Trophoblast cell (in vitro differentiated cells and primary cell): ENCODE results near the gene MAVS.
"Not testable (repeated sequence)": the region's sequence is repeated elsewhere in the genome, so short reads cannot be mapped to it uniquely, and the experiment has no call there.

Experiments used
- DNase-seq, 2 donors: peaks; one replicate each; pipeline ENCODE4 v3.0.0-alpha.2; 2016
- H2AFZ ChIP-seq: 2 replicates; pipeline ENCODE4 v1.6.1; 2013; ENCODE audit warnings: low read length, moderate library complexity, mild to moderate bottlenecking; ENCODE audit not compliant: insufficient read depth, poor library complexity
- H2AK5ac ChIP-seq: 2 replicates; pipeline ENCODE4 v1.6.1; 2013; ENCODE audit warnings: mild to moderate bottlenecking, low read length
- H2BK120ac ChIP-seq: 2 replicates; pipeline ENCODE4 v1.6.1; 2013; ENCODE audit warnings: low read length, mild to moderate bottlenecking, moderate library complexity; ENCODE audit not compliant: insufficient read depth, poor library complexity
- H2BK12ac ChIP-seq: 2 replicates; pipeline ENCODE4 v1.6.1; 2013; ENCODE audit warnings: mild to moderate bottlenecking, low read length, moderate library complexity
- H2BK5ac ChIP-seq: 2 replicates; pipeline ENCODE4 v1.6.1; 2013; ENCODE audit warnings: low read length, low read depth, moderate library complexity, mild to moderate bottlenecking; ENCODE audit not compliant: poor library complexity
- H3K14ac ChIP-seq: 2 replicates; pipeline ENCODE4 v1.6.1; 2013; ENCODE audit warnings: mild to moderate bottlenecking, low read length
- H3K18ac ChIP-seq: 2 replicates; pipeline ENCODE4 v1.6.1; 2013; ENCODE audit warnings: mild to moderate bottlenecking, low read length
- H3K23ac ChIP-seq: 2 replicates; pipeline ENCODE4 v1.6.1; 2013; ENCODE audit warnings: low read length
- H3K27ac ChIP-seq: 2 replicates; pipeline ENCODE4 v1.5.1; 2013; ENCODE audit warnings: low read depth, mild to moderate bottlenecking, inconsistent platforms, low read length, moderate library complexity
- H3K27me3 ChIP-seq: 2 replicates; pipeline ENCODE4 v1.6.1; 2013; ENCODE audit warnings: inconsistent platforms, mild to moderate bottlenecking, low read length, moderate library complexity; ENCODE audit not compliant: insufficient read depth
- H3K36me3 ChIP-seq, 2 experiments: 1 replicate in 1 of 2; 2 replicates in 1 of 2; pipeline ENCODE4 v1.6.1; 2013; ENCODE audit warnings: low read length in 2 of 2, mild to moderate bottlenecking in 2 of 2, moderate library complexity in 1 of 2; ENCODE audit not compliant: insufficient read depth in 2 of 2, control insufficient read depth in 1 of 2
- H3K4ac ChIP-seq: 2 replicates; pipeline ENCODE4 v1.6.1; 2013; ENCODE audit warnings: low read depth, mild to moderate bottlenecking, low read length, moderate library complexity
- H3K4me1 ChIP-seq, 2 experiments: 1 replicate in 1 of 2; 2 replicates in 1 of 2; pipeline ENCODE4 v1.6.1; 2013; ENCODE audit warnings: low read length in 2 of 2, mild to moderate bottlenecking in 2 of 2, moderate library complexity in 1 of 2; ENCODE audit not compliant: insufficient read depth in 2 of 2, control insufficient read depth in 1 of 2
- H3K4me2 ChIP-seq: 2 replicates; pipeline ENCODE4 v1.6.1; 2013; ENCODE audit warnings: inconsistent platforms, mild to moderate bottlenecking, low read length, moderate library complexity
- H3K4me3 ChIP-seq: 2 replicates; pipeline ENCODE4 v1.5.1; 2013; ENCODE audit warnings: mild to moderate bottlenecking, low read depth, low read length, inconsistent platforms
- H3K79me1 ChIP-seq: one replicate; pipeline ENCODE4 v1.6.1; 2013; ENCODE audit warnings: low read length
- H3K79me2 ChIP-seq: 2 replicates; pipeline ENCODE4 v1.6.1; 2013; ENCODE audit warnings: low read length, mild to moderate bottlenecking; ENCODE audit not compliant: control insufficient read depth, insufficient read depth, poor library complexity
- H3K9ac ChIP-seq: 2 replicates; pipeline ENCODE4 v1.6.1; 2013; ENCODE audit warnings: mild to moderate bottlenecking, low read length
- H3K9me3 ChIP-seq: 2 replicates; pipeline ENCODE4 v1.6.1; 2013; ENCODE audit warnings: low read depth, mild to moderate bottlenecking, control low read depth, inconsistent platforms, low read length; ENCODE audit not compliant: insufficient read depth
- H4K12ac ChIP-seq: 2 replicates; pipeline ENCODE4 v1.6.1; 2013; ENCODE audit warnings: low read depth, mild to moderate bottlenecking, low read length, moderate library complexity
- H4K8ac ChIP-seq: 2 replicates; pipeline ENCODE4 v1.6.1; 2013; ENCODE audit warnings: low read depth, mild to moderate bottlenecking, low read length, moderate library complexity
- H4K91ac ChIP-seq: one replicate; pipeline ENCODE4 v1.6.1; 2013; ENCODE audit warnings: low read depth, mild to moderate bottlenecking, low read length, moderate library complexity
- WGBS: extraction: QIAGEN DNeasy Blood & Tissue Kit; methylation state at CpG from one replicate; pipeline ENCODE4 v1.1.7; 2013; ENCODE audit warnings: missing lambda C conversion rate; ENCODE audit not compliant: insufficient read length, insufficient coverage; ENCODE audit errors: extremely low coverage; 5-methylcytosine and 5-hydroxymethylcytosine counted together

The MAVS gene

GRCh38 chr20:3875378-3875974, 28.8 kb downstream of the MAVS start:
- Histone ChIP-seq H2AK5ac (no peak overlapping the region), H3K4me2 (no peak overlapping the region), H3K27me3 (no peaks in the 10 kb centered on the region), H3K18ac (no peak overlapping the region), H2BK12ac (no peak overlapping the region), H3K9me3 (peaks cover 2% of the 10 kb centered on the region), H3K27ac (no peak overlapping the region), H3K36me3 (peaks cover 11 to 23% of the 10 kb centered on the region in 2 experiments), H3K79me2 (no peaks in the 10 kb centered on the region), H3K9ac (no peak overlapping the region), H3K4ac (no peak overlapping the region), H4K91ac (no peak overlapping the region), H2BK5ac (no peak overlapping the region), H3K14ac (no peak overlapping the region), H3K23ac (no peak overlapping the region), H4K8ac (no peak overlapping the region), H3K4me1 (peaks cover 6 to 12% of the 10 kb centered on the region in 2 experiments), H2BK120ac (no peak overlapping the region), H3K79me1 (no peaks in the 10 kb centered on the region), H3K4me3 (no peak overlapping the region), H4K12ac (no peak overlapping the region), H2AFZ (no peak overlapping the region)
- WGBS = no CpG with 5 or more reads among the region's 9 CpGs
- DNase-seq = no peak

- Histone ChIP-seq H2AK5ac (no peak overlapping the region), H3K79me1 (no peaks in the 10 kb centered on the region), H3K18ac (no peak overlapping the region), H2BK120ac (no peak overlapping the region), H3K4me2 (no peak overlapping the region), H3K14ac (no peak overlapping the region), H3K9me3 (peaks cover 2% of the 10 kb centered on the region), H3K27me3 (no peaks in the 10 kb centered on the region), H3K36me3 (peaks cover 11 to 23% of the 10 kb centered on the region in 2 experiments), H2AFZ (no peak overlapping the region), H4K12ac (no peak overlapping the region), H4K91ac (no peak overlapping the region), H3K4me1 (peaks cover 6 to 11% of the 10 kb centered on the region in 2 experiments), H3K9ac (no peak overlapping the region), H2BK5ac (no peak overlapping the region), H3K79me2 (no peaks in the 10 kb centered on the region), H2BK12ac (no peak overlapping the region), H3K4me3 (no peak overlapping the region), H3K4ac (no peak overlapping the region), H4K8ac (no peak overlapping the region), H3K27ac (no peak overlapping the region), H3K23ac (no peak overlapping the region)
- WGBS = no CpG with 5 or more reads among the region's 1 CpG
- DNase-seq = no peak
Observed at GRCh38 chr20:3876000-3876399, 29.4 kb downstream of the MAVS start.

- no peak overlapping the region for H4K8ac ChIP-seq
- H2BK5ac ChIP-seq = no peak overlapping the region
- no peak overlapping the region for H2AK5ac ChIP-seq
- H3K4me3 ChIP-seq = no peak overlapping the region
- H3K4ac ChIP-seq = no peak overlapping the region
- DNase-seq = no peak
- peaks cover 11 to 19% of the 10 kb centered on the region in 2 experiments for H3K36me3 ChIP-seq
- H2BK12ac ChIP-seq = no peak overlapping the region
- no peak overlapping the region for H3K27ac ChIP-seq
- H3K27me3 ChIP-seq = no peaks in the 10 kb centered on the region
- no peak overlapping the region for H3K9ac ChIP-seq
- H4K12ac ChIP-seq = no peak overlapping the region
- no peak overlapping the region for H3K4me2 ChIP-seq
- no peak overlapping the region for H2AFZ ChIP-seq
- H3K14ac ChIP-seq = no peak overlapping the region
- H3K9me3 ChIP-seq = peaks cover 2% of the 10 kb centered on the region
- H3K79me1 ChIP-seq = no peaks in the 10 kb centered on the region
- no peak overlapping the region for H3K18ac ChIP-seq
- H2BK120ac ChIP-seq = no peak overlapping the region
- H3K4me1 ChIP-seq = peaks cover 0 to 5% of the 10 kb centered on the region in 2 experiments
- H3K79me2 ChIP-seq = no peaks in the 10 kb centered on the region
- no peak overlapping the region for H3K23ac ChIP-seq
- no peak overlapping the region for H4K91ac ChIP-seq
Observed at GRCh38 chr20:3876676-3877075, 30.0 kb downstream of the MAVS start.

- not testable (repeated sequence) for H4K8ac ChIP-seq, H3K14ac ChIP-seq, H2AFZ ChIP-seq, H2AK5ac ChIP-seq, H4K91ac ChIP-seq, H3K23ac ChIP-seq, H3K9me3 ChIP-seq, H3K4me2 ChIP-seq, H3K4me1 ChIP-seq, H3K4ac ChIP-seq, H3K4me3 ChIP-seq, H3K27me3 ChIP-seq, DNase-seq, H2BK5ac ChIP-seq, H3K18ac ChIP-seq, H4K12ac ChIP-seq, H3K9ac ChIP-seq, H3K36me3 ChIP-seq, H2BK12ac ChIP-seq, H3K79me1 ChIP-seq, H3K79me2 ChIP-seq, H3K27ac ChIP-seq, H2BK120ac ChIP-seq
- WGBS = no CpG with 5 or more reads among the region's 4 CpGs
Observed at GRCh38 chr20:3878921-3879274, 32.3 kb downstream of the MAVS start.
